Measurements from ENCODE around the gene TMOD4.
A peak's percentile ranks its signal among the peaks of the same experiment; 100 is the strongest.
"Not testable (repeated sequence)": the region's sequence is repeated elsewhere in the genome, so short reads cannot be mapped to it uniquely, and the experiment has no call there.

Gene TMOD4

DNA sequence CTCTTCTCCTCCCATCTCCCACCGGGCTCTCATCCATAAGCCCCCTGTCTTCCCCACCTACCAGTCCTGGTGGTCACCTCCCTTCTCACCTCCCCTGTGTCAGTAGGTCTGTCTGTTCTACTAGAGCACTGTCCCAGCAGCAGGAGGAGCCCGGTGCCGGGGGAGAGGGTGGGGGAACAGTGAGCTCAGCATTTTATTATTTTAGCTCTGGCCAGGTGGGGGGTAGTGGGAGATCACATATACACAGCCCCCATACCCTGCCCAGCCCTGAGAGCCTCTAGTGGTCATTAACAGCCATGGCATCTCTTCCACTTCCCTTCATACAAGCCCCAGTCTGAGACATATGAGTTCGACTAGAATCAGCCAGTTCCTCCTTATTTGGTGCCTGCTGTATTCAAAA, at the start of gene TMOD4:
Gene TMOD4, minus strand, starts transcription at position 119 of the 400 bp plus-strand sequence. CDS start 1,106 bp downstream, outside the sequence.
- no peak for DNase-seq (ENCODE audit: low spot score)

- no peak for DNase-seq (ENCODE audit: low spot score)
Observed at GRCh38 chr1:151222130-151222529, 46.3 kb upstream of the TMOD4 start.

- no peak for DNase-seq (ENCODE audit: low spot score)
Observed at GRCh38 chr1:151221616-151222015, 45.8 kb upstream of the TMOD4 start.

GRCh38 chr1:151213560-151213959, 37.8 kb upstream of the TMOD4 start:
- DNase-seq (ENCODE audit: low spot score), result no peak

- DNase-seq (ENCODE audit: low spot score), result no peak
Observed at GRCh38 chr1:151211972-151212705, 36.4 kb upstream of the TMOD4 start.

GRCh38 chr1:151210830-151211229, 35.0 kb upstream of the TMOD4 start:
- DNase-seq (ENCODE audit: low spot score), result no peak

DNA sequence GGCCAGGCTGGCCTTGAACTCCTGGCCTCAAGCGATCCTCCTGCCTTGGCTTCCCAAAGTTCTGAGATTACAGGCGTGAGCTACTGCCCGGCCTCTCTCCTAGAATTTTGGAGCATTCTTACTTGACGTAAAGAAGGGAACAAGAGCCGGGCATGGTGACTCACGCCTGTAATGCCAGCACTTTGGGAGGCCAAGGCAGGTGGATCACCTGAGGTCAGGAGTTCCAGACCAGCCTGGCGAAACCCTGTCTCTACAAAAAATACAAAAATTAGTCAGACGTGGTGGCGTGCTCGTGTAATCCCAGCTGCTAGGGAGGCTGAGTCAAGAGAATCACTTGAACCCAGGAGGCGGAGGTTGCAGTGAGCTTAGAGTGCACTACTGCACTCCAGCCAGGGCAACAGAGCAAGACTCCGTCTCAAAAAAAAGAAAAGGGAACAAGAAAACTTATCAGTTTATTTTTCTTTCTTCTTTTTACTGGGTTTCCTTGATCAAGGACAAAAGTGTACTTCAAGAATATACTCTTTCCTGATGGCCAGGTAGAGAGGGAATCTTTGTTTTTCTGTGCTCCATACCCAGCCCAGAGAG, 29.7 kb upstream of the TMOD4 start:
- not testable (repeated sequence) for DNase-seq (ENCODE audit: low spot score)

DNA sequence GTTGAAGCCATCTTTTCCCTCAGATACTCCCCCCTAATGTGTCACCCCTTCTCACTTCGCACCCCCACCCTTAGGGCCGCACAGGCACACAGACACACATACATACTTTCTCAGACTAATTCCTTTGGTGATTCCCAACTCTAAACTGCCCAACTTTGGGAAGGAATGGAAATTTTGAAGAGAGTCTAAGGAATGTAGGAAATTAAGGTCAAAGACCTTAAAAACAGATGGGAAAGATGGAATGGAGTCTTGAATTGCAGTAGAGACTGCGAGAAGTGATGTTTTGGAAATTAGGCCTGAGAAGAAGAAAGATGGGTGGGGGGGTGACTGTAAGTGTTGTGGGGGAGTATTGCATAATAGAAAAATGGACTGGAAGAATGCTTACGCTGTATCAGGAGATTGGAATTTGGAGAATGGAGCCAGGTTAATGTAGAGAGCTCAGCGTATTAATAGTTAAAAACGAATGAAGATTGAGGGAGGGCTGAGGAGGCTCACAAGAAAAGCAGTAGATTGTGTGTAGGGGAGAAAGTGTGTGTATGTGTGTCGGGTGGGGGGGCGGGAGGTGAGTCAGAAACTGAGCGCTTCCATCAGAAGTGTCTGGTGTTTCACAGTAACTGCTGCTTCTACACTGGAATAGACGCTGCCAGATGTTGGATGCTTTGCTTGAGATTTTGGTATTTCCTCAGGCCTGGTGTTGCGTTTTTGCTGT, 24.2 kb upstream of the TMOD4 start:
- no peak for DNase-seq (ENCODE audit: low spot score)

- peak; percentile 97 for DNase-seq (ENCODE audit: low spot score)
Observed at GRCh38 chr1:151198254-151199127, 22.7 kb upstream of the TMOD4 start, which contains the start of gene PIP5K1A. Gene PIP5K1A, plus strand, starts transcription at chr1:151198552. Its CDS starts 445 bp downstream, at chr1:151198997.

DNA sequence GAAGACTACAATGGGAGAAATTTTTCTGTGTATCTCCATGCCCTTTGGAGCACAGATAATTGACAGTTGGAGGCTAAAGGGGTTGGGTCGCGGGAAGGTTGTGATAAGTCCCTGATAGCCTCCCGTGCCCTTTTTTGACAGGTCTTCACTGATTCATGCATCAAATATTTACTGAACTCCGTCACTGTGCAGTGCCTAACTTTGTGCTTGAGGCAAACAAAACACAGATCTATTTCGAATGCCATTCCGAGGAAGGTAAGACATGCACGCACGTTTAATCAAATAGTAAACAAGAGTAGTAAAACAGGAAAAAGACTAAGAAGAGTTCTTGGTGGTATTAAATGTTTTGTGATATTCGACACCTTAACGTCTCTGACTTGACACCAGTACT, 22.1 kb upstream of the TMOD4 start:
- peak; percentile 68 for DNase-seq (ENCODE audit: low spot score)

- peak; percentile 85 for DNase-seq (ENCODE audit: low spot score)
Observed at GRCh38 chr1:151196292-151196800, 20.6 kb upstream of the TMOD4 start.

DNA sequence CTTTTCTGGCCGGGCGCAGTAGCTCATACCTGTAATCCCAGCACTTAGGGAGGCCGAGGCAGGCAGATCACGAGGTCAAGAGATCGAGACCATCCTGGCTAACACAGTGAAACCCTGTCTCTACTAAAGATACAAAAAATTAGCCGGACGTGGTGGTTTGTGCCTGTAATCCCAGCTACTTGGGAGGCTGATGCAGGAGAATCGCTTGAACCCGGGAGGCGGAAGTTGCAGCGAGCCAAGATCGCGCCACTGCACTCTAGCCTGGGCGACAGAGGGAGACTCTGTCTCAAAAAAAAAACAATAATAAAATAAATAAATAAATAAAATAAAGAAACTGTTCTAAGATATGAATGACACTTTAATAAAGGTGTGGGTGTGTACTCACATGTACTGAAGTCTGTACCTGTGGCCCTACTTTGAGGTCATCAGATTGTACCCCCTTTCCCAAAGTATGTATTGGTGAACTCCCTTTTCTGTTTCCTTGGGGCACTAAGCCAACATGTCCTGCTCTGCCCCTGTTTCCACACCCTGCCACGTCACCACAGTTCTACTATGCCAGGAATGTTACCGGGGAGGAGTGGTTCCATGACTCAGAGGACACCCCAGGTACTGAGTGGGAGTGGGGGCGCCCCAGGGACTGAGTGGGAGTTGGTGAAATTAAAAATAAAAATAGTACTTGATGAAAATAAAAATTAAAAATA, 19.3 kb upstream of the TMOD4 start:
- peak; percentile 98 for DNase-seq (ENCODE audit: low spot score)

GRCh38 chr1:151193856-151194255, 18.1 kb upstream of the TMOD4 start:
- DNase-seq (ENCODE audit: low spot score), result peak; percentile 9

- no peak for DNase-seq (ENCODE audit: low spot score)
Observed at GRCh38 chr1:151193304-151193703, 17.5 kb upstream of the TMOD4 start.

DNA sequence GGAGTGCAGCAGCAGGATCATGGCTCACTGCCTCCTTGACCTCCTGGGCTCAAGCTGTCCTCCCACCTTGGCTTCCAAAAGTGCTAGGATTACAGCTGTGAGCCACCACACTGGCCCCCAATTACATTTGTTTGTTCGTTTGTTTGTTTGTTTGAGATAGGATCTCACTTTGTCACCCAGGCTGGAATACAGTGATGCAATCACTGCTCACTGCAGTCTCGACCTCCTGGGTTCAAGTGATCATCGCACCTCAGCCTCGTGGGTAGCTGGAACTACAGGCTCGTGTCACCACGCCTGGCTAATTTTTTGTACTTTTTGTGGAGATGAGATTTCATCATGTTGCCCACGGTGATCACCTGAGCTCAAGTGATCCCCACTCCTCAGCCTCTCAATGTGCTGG, 16.3 kb upstream of the TMOD4 start:
- DNase-seq (ENCODE audit: low spot score), result no peak

- peak; percentile 90 for DNase-seq (ENCODE audit: low spot score)
Observed at GRCh38 chr1:151189637-151190445, 14.1 kb upstream of the TMOD4 start, which contains the start of gene VPS72. Gene VPS72, minus strand, starts transcription at chr1:151190197. Its CDS starts 76 bp downstream, at chr1:151190121.

DNA sequence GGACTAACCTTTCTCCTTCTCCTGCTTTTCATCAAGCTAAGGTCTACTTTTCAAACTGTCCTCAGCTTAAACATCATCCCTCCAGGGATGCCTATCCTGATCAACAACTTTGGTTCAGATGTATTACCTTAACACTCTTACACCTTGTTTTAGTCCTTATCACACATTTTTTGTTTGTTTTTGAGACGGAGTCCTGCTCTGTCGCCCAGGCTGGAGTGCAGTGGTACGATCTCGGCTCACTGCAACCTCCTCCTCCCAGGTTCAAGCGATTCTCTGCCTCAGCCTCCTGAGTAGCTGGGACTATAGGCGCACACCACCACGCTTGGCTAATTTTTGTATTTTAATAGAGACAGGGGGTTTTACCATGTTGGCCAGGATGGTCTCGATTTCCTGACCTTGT, 12.9 kb upstream of the TMOD4 start:
- not testable (repeated sequence) for DNase-seq (ENCODE audit: low spot score)

GRCh38 chr1:151187205-151187604, 11.4 kb upstream of the TMOD4 start:
- DNase-seq (ENCODE audit: low spot score), result no peak

DNA sequence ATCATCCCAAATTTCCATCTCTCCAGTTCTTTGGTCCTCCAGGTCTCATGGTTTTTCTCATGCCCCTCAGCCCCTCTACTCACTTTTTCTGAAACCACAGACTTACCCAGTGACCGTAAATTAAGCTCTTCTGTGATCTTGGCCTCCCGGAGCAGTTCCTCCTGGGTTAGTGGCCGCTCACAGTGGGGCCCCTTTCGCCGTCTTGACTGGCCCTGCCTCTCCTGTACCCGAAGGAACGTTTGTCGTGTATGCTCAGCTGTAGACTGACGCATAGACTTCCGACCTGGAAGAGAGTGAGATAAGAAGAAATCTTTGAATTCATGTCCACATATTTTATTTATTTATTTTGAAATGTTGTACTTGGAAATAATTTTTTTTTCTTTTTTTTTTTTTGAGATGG, 8.4 kb upstream of the TMOD4 start:
- DNase-seq (ENCODE audit: low spot score), result no peak

GRCh38 chr1:151176514-151177045, 799 bp upstream of the TMOD4 start:
- DNase-seq (ENCODE audit: low spot score), result no peak
